Activated B cell treated with CpG ODN at 0.5 μM for 24 hours (primary cell): ENCODE data around the gene CIBAR2. TPM values are rescaled to one million over a fixed set of nuclear protein-coding genes. Genes with fewer than 3 reads are reported as not detected.

Experiments used
- ATAC-seq: fragments of 200-7000 bp; cut with Tn5 transposase; one replicate; pipeline ENCODE4 v1.10.0; 2021; ENCODE audit warnings: low read depth, mild to moderate bottlenecking, moderate library complexity
- CTCF ChIA-PET: fragments of 350-600 bp; sonication (Branson Sonifier 250); formaldehyde crosslinking; loops from one replicate; lab custom pipeline; 2021; ENCODE audit warnings: antibody characterized with exemption; lab: Charles Lee
- POLR2A ChIA-PET: fragments of 350-600 bp; sonication (Branson Sonifier 250); formaldehyde crosslinking; loops from one replicate; lab custom pipeline; 2021; ENCODE audit warnings: antibody characterized with exemption; lab: Charles Lee
- DNase-seq: peaks from one replicate; pipeline ENCODE4 v3.0.0; 2022
- H3K27ac Mint-ChIP-seq: one replicate; pipeline ENCODE4 v1.8.0; 2020; ENCODE audit warnings: mixed read lengths
- H3K27me3 Mint-ChIP-seq: one replicate; pipeline ENCODE4 v1.8.0; 2021; ENCODE audit warnings: mixed read lengths
- H3K36me3 Mint-ChIP-seq: one replicate; pipeline ENCODE4 v1.8.0; 2021; ENCODE audit warnings: low read depth, mixed read lengths
- H3K4me1 Mint-ChIP-seq: one replicate; pipeline ENCODE4 v1.8.0; 2021; ENCODE audit warnings: mixed read lengths
- H3K4me3 Mint-ChIP-seq: one replicate; pipeline ENCODE4 v1.8.0; 2020; ENCODE audit warnings: mild to moderate bottlenecking, mixed read lengths
- H3K9me3 Mint-ChIP-seq: one replicate; pipeline ENCODE4 v1.8.0; 2020; ENCODE audit warnings: mixed read lengths
- CTCF ChIP-seq: fragments of 200-600 bp; IDR thresholded peaks from one replicate; pipeline ENCODE4 v1.8.0; 2022; ENCODE audit warnings: antibody characterized with exemption, mild to moderate bottlenecking
- intact Hi-C: fragments of 100-400 bp; cut with micrococcal nuclease; formaldehyde crosslinking; loops from one replicate; pipeline ENCODE4 v1.15.1; 2024
- total RNA-seq: library from RNA; stranded (reverse); gene quantifications from 2 replicates; pipeline ENCODE4 v1.2.3, GENCODE V29; 2022

CIBAR2 gene
- total RNA-seq, 1 donor from 2014 or later: not detected

- peaks cover 5% of the 10 kb centered on the region for H3K4me1 Mint-ChIP-seq
- CTCF ChIA-PET: no interaction called here
- peaks cover 15% of the 10 kb centered on the region for H3K27me3 Mint-ChIP-seq
- POLR2A ChIA-PET: no interaction called here
- no peak for ATAC-seq
- intact Hi-C loops: no loop called here
- H3K9me3 Mint-ChIP-seq: no peaks in the 10 kb centered on the region
- H3K36me3 Mint-ChIP-seq: no peaks in the 10 kb centered on the region
- no peak for DNase-seq
- no peak for TF ChIP-seq CTCF
- no peak overlapping the region for H3K4me3 Mint-ChIP-seq
- H3K27ac Mint-ChIP-seq: no peak overlapping the region
Measured at GRCh38 chr16:85075236-85075924, 36.9 kb downstream of the CIBAR2 start.

- no peaks in the 10 kb centered on the region for H3K36me3 Mint-ChIP-seq
- H3K4me1 Mint-ChIP-seq: peaks cover 5% of the 10 kb centered on the region
- H3K27me3 Mint-ChIP-seq: peaks cover 15% of the 10 kb centered on the region
- H3K9me3 Mint-ChIP-seq: no peaks in the 10 kb centered on the region
- TF ChIP-seq CTCF: no peak
- H3K4me3 Mint-ChIP-seq: no peak overlapping the region
- DNase-seq (no peak), ATAC-seq (no peak)
- ChIA-PET POLR2A (no interaction called here), CTCF (no interaction called here)
- no peak overlapping the region for H3K27ac Mint-ChIP-seq
- intact Hi-C loops: no loop called here
Measured at GRCh38 chr16:85074225-85074914, 37.9 kb downstream of the CIBAR2 start.

- H3K27me3 Mint-ChIP-seq: peaks cover 12% of the 10 kb centered on the region
Measured at GRCh38 chr16:85072947-85073346, 39.3 kb downstream of the CIBAR2 start.

DNA sequence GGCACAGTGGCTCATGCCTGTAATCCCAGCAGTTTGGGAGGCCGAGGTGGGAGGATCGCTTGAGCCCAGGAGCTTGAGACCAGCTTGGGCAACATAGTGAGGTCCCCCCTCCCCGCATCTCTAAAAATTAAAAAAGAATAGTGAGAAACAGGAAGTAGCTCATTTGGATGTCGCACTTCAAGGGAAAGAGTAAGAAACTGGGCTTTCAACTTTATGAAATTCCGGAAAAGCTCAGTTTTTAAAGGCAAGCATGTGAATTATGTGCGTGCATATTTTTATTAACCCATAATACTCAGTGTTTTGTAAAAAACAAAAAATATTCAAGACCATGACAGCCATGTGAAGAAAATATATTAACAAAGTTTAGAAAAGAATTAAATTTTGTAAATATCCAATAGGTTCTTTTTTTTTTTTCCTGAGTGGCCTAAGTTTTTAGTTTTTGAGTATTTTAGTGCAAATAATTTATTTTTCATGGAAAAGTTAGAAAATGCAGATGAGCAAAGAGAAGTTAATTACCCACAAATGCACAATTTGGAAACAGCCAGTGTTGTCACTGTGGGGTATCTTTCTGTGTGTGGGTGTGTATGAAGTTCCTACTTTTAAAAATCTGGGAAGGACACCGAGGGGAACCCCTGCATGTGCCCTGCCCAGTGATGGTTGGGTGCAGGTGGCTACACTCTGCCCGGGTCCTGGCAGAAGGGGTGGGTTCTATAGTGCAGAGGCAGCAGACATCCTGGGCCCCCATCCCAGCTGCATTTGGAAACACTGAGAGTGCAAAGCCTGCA lies 40.0 kb downstream of the CIBAR2 start:
- Mint-ChIP-seq H3K36me3 (no peaks in the 10 kb centered on the region), H3K27me3 (peaks cover 7% of the 10 kb centered on the region), H3K27ac (no peak overlapping the region), H3K4me3 (no peak overlapping the region), H3K4me1 (peaks cover 4% of the 10 kb centered on the region), H3K9me3 (no peaks in the 10 kb centered on the region)
- POLR2A ChIA-PET: no interaction called here
- DNase-seq: no peak
- intact Hi-C loops: no loop called here
- TF ChIP-seq CTCF: no peak
- CTCF ChIA-PET: no interaction called here
- no peak for ATAC-seq

More at GRCh38 chr16:85072947-85073346, 39.3 kb downstream of the CIBAR2 start:
- no peaks in the 10 kb centered on the region for H3K36me3 Mint-ChIP-seq
- DNase-seq: no peak
- no peak for TF ChIP-seq CTCF
- H3K27ac Mint-ChIP-seq: no peak overlapping the region
- ATAC-seq: no peak
- no peak overlapping the region for H3K4me3 Mint-ChIP-seq
- intact Hi-C loops: no loop called here
- CTCF ChIA-PET: no interaction called here
- no peaks in the 10 kb centered on the region for H3K9me3 Mint-ChIP-seq
- H3K4me1 Mint-ChIP-seq: peaks cover 5% of the 10 kb centered on the region
- POLR2A ChIA-PET: no interaction called here

DNA sequence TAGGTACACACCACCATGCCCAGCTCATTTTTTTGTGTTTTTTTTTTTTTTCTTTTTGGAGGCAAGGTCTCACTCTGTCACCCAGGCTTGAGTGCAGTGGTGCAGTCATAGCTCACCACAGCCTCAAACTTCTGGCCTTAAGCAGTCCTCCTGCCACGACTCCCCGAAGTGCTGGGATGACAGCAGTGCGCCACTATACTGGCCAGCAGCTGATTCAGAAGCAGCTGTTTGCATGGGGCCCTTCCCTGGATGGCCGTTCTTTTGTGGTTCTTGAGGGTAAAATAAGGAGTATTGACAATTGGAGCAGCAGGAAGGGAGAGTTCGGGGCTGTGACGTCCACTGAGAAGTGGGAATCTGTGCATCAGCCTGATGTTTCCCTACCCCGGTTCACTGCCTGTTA lies 43.1 kb downstream of the CIBAR2 start:
- peaks cover 5% of the 10 kb centered on the region for H3K27me3 Mint-ChIP-seq
- H3K36me3 Mint-ChIP-seq: no peaks in the 10 kb centered on the region
- H3K9me3 Mint-ChIP-seq: no peaks in the 10 kb centered on the region
- H3K4me1 Mint-ChIP-seq: no peaks in the 10 kb centered on the region
- ATAC-seq: no peak
- POLR2A ChIA-PET: no interaction called here
- no peak for TF ChIP-seq CTCF
- no peak overlapping the region for H3K27ac Mint-ChIP-seq
- DNase-seq: no peak
- CTCF ChIA-PET: no interaction called here
- intact Hi-C loops: no loop called here
- no peak overlapping the region for H3K4me3 Mint-ChIP-seq
